ENCODE measurements around the gene ZSWIM6.

DNA sequence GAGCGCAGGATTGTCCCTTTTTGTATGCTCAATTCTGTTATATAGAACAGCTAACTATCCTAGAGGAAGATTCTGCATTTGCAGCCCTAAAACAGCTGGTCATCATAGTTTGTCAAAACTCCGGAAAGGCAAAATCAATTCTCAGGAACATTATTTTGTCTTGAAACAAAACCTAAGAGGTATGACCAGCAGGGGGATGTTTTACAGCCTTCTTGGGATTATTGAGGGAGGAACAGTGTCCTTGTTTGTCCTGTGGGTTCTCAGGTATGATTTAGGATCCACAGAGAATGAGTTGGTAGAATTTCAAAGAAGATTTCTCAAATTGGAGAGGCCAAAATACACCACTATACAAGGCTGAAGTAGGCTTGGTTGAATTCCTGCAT lies 136.4 kb downstream of the ZSWIM6 start:
- TF ChIP-seq TARDBP (IDR thresholded peaks at IDR 0.05), result no peak
- no peak for TF ChIP-seq FOXM1 (IDR thresholded peaks at IDR 0.05; ENCODE audit: borderline replicate concordance)
- TF ChIP-seq ARNT (IDR thresholded peaks at IDR 0.05), result no peak
